OCI-LY7 (cell line): ENCODE data around the gene PAK4.

Experiments
- EZH2phosphoT487 ChIP-seq: fragments of 200-600 bp; sonication (generic); IDR thresholded peaks from 2 replicates; pipeline ENCODE4 v1.6.1; 2018; ENCODE audit warnings: low read depth, borderline replicate concordance, mild to moderate bottlenecking, mixed run types, antibody characterized with exemption, low read length, moderate library complexity, mixed read lengths
- TF ChIP-seq, protein P1 (sequence below): fragments of 200-600 bp; sonication (generic); conservative IDR thresholded peaks from 2 replicates; pipeline ENCODE4 v1.5.1; 2014; ENCODE audit warnings: mild to moderate bottlenecking, antibody characterized with exemption, low read length, moderate library complexity, mixed read lengths

DNA sequence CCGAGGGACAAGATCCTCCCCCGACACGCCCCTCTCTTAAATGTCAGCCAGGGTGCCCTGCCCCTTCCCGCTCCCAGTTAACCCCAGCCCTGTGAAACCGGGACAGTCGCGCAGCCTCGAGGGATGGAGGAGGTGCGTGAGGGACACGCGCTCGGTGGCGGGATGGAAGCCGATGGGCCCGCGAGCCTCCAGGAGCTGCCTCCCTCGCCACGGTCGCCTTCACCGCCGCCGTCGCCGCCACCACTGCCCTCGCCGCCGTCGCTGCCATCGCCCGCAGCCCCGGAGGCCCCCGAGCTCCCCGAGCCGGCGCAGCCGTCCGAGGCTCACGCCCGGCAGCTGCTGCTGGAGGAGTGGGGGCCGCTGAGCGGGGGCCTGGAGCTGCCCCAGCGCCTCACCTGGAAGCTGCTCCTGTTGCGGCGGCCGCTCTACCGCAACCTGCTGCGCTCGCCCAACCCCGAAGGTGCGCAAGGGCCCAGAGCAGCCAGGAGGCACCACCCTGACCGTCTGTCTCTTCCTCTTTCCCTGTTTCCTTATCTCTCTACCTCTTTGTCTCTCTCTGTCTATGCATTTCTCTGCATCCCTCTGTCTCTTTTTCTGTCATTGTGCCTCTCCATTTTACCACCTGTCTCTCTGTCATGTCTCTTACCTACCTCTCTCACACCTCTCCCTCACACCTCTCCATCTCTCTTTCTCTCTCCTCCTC lies 71.4 kb downstream of the PAK4 start, which contains the start of gene NCCRP1:
- TF ChIP-seq, protein P1, sequence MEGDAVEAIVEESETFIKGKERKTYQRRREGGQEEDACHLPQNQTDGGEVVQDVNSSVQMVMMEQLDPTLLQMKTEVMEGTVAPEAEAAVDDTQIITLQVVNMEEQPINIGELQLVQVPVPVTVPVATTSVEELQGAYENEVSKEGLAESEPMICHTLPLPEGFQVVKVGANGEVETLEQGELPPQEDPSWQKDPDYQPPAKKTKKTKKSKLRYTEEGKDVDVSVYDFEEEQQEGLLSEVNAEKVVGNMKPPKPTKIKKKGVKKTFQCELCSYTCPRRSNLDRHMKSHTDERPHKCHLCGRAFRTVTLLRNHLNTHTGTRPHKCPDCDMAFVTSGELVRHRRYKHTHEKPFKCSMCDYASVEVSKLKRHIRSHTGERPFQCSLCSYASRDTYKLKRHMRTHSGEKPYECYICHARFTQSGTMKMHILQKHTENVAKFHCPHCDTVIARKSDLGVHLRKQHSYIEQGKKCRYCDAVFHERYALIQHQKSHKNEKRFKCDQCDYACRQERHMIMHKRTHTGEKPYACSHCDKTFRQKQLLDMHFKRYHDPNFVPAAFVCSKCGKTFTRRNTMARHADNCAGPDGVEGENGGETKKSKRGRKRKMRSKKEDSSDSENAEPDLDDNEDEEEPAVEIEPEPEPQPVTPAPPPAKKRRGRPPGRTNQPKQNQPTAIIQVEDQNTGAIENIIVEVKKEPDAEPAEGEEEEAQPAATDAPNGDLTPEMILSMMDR = no peak
- no peak for TF ChIP-seq EZH2phosphoT487
